ENCODE data around the gene P2RX1.

The P2RX1 gene

DNA sequence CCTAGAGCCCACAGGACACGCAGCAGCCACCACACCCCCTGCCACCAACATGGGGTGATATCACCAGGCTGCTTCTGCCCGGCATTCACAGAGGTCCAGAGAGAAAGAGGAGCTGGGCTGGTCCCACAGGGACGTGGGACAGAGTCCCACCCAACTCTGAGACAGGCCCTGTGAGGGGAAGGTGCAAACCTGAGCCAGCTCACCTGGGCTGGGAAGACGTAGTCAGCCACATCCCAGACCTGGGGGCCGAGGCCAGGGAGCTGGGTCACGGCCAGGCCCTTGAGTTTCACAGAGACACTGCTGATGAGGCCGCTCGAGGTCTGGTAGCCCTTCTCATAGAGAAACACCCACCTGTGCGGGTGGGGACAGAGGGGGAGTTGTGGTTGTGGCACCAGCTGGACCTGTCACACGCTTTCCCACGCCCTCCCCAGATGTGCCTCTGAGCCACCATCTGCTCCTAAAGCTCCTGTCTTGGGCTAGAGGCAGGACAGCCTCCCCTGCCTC lies 11.2 kb downstream of the P2RX1 start:
- no peak for DNase-seq (ENCODE audit: low read depth)
- TF ChIP-seq, protein P1, sequence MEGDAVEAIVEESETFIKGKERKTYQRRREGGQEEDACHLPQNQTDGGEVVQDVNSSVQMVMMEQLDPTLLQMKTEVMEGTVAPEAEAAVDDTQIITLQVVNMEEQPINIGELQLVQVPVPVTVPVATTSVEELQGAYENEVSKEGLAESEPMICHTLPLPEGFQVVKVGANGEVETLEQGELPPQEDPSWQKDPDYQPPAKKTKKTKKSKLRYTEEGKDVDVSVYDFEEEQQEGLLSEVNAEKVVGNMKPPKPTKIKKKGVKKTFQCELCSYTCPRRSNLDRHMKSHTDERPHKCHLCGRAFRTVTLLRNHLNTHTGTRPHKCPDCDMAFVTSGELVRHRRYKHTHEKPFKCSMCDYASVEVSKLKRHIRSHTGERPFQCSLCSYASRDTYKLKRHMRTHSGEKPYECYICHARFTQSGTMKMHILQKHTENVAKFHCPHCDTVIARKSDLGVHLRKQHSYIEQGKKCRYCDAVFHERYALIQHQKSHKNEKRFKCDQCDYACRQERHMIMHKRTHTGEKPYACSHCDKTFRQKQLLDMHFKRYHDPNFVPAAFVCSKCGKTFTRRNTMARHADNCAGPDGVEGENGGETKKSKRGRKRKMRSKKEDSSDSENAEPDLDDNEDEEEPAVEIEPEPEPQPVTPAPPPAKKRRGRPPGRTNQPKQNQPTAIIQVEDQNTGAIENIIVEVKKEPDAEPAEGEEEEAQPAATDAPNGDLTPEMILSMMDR (IDR thresholded peaks at IDR 0.05; ENCODE audit: insufficient read depth, low read depth, low read length, missing control alignments), result no peak
- H3K4me3 ChIP-seq (ENCODE audit: low read depth, low read length), result no peak overlapping the region

DNA sequence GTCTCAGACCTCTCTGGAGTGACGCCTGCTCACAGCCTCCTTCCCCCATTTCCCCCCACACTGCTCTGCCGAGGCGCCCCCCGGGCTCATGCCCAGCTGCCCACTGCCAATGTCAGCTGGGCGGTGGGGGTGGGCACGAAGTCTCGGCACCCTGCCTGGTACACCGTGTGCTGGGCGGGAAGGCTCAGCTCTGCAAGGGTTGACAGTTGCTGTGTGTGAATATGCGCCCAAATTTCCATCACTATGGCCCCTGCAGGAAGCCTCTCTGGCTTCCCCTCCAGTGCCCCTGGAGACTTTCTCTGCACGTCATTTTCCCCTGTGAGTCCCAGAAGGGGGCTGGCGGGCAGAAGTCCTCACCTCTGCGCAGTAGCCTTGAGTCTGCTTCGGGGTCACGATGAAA lies 11.8 kb downstream of the P2RX1 start:
- DNase-seq (ENCODE audit: low read depth), result no peak
- TF ChIP-seq, protein P1 (IDR thresholded peaks at IDR 0.05; ENCODE audit: insufficient read depth, low read depth, low read length, missing control alignments), result no peak
- H3K4me3 ChIP-seq (ENCODE audit: low read depth, low read length), result no peak overlapping the region

DNA sequence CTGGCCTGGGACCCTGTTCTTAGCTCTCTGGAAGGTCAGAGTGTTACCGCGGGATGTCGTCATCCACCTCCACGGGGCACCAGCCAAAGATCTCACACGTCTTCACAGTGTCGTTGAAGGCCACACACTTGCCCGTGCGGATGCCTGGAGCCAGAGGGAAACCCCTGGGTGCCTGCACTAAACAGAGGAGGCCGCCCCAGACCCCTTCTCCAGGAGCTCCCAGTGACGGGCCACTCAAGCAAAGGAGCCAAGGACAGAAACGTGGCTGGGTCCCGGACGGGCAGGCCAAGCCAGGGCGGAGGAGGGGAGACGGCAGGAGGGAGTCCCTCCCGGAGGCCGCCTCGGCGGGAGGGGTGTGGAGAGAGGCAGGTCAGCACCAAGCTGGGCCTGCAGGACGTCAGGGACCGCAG lies 12.4 kb downstream of the P2RX1 start:
- no peak for DNase-seq (ENCODE audit: low read depth)
- H3K4me3 ChIP-seq (ENCODE audit: low read depth, low read length), result no peak overlapping the region
- TF ChIP-seq, protein P1 (IDR thresholded peaks at IDR 0.05; ENCODE audit: insufficient read depth, low read depth, low read length, missing control alignments), result no peak

DNA sequence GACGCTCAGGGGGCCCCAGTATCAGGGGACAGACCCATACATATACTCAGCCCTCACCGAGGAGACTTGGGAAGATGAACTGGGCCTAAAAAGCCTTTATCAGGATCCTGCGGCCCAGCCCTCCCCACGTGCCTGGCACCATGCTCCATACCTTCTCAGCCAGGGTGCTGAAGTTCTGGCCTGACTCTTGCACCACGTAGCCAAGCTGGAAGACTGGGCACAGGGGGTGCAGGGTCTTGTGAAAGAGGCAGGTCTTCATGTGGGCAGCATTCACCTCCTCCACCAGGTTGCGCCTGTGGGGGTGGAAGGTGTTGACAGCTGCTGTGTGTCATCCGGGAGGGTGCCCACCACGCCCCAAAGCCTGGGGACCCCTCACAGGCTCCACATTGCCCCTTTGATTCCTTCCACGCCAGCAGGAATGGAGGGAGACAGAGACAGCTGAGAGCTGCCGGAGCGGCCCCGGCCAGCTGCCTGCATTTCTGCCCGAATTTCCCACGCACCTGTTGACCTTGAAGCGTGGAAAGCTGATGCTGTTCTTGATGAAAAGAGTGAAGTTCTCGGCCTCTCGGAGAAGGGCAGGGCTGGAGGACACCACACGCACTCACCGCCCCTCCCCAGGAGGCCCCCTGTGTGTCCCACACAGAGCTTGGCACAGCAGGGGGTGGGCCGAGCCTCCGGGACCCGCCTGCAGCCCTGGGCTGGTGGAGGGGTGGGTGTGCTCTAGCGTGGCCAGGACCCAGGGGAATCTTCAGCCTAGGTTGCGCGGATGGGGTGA lies 13.0 kb downstream of the P2RX1 start:
- TF ChIP-seq, protein P1 (IDR thresholded peaks at IDR 0.05; ENCODE audit: insufficient read depth, low read depth, low read length, missing control alignments), result no peak
- H3K4me3 ChIP-seq (ENCODE audit: low read depth, low read length), result no peak overlapping the region
- DNase-seq (ENCODE audit: low read depth), result no peak

DNA sequence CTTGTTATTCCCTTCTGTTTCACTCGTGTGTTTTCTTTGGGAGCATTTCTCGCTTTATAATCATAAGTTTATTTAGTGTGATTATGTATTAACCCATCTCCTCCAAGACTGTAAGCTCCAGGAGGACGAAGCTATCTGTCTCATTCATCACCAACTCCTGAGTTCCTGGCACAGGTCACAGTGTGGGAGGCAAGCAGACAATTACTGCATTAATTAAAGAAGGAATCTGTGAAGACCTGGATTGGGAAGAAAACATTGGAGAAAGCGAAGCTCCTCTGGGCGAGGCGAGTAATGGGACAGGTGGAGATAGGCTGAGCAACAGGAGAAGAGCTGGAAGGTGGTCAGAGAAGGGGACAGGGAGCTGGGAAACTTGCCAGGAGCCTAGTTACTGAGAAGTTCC lies 15.6 kb downstream of the P2RX1 start:
- no peak for DNase-seq (ENCODE audit: low read depth)
- TF ChIP-seq, protein P1 (IDR thresholded peaks at IDR 0.05; ENCODE audit: insufficient read depth, low read depth, low read length, missing control alignments), result no peak
- no peak overlapping the region for H3K4me3 ChIP-seq (ENCODE audit: low read depth, low read length)

DNA sequence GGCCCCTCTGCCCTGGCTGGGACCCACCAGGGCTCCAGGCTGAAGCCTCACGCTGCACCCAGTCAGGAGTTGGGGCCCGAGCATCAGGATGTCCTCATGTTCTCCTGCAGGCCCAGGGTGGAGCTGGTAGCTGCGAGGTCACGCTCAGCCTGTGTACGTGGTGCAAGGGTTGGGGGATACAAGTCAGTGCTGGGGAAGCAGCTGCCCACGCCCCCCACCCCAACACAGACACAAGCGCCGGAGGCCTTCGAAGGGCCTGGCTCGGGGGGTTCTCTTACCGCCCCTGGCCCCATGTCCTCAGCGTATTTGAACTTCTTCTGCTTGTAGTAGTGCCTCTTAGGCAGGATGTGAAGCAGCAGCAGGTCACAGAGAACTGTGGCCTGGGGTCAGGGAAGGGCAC lies 18.5 kb downstream of the P2RX1 start:
- no peak for DNase-seq (ENCODE audit: low read depth)
- TF ChIP-seq, protein P1 (IDR thresholded peaks at IDR 0.05; ENCODE audit: insufficient read depth, low read depth, low read length, missing control alignments), result no peak
- H3K4me3 ChIP-seq (ENCODE audit: low read depth, low read length), result no peak overlapping the region

DNA sequence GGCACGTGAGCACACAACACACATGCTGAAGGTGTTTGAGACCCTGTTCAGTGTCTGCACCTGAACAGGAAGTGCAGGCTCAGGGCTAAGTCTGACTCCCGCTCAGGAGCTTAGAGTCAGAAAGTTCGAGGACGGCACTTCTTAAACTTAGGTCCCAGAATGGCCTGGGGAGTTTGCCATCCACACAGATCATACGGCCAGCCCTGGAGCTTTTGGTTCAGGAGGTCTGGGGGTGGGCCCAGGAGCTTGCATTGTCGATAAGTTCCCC lies 19.4 kb downstream of the P2RX1 start:
- no peak overlapping the region for H3K4me3 ChIP-seq (ENCODE audit: low read depth, low read length)
- TF ChIP-seq, protein P1 (IDR thresholded peaks at IDR 0.05; ENCODE audit: insufficient read depth, low read depth, low read length, missing control alignments), result no peak
- no peak for DNase-seq (ENCODE audit: low read depth)
